NCI-H226 (cell line): ENCODE results near the gene CHIT1.
A peak's percentile ranks its signal among the peaks of the same experiment; 100 is the strongest.

Experiments used
- DNase-seq: peaks from one replicate; pipeline ENCODE4 v3.0.0-alpha.2; 2015

Gene CHIT1

DNA sequence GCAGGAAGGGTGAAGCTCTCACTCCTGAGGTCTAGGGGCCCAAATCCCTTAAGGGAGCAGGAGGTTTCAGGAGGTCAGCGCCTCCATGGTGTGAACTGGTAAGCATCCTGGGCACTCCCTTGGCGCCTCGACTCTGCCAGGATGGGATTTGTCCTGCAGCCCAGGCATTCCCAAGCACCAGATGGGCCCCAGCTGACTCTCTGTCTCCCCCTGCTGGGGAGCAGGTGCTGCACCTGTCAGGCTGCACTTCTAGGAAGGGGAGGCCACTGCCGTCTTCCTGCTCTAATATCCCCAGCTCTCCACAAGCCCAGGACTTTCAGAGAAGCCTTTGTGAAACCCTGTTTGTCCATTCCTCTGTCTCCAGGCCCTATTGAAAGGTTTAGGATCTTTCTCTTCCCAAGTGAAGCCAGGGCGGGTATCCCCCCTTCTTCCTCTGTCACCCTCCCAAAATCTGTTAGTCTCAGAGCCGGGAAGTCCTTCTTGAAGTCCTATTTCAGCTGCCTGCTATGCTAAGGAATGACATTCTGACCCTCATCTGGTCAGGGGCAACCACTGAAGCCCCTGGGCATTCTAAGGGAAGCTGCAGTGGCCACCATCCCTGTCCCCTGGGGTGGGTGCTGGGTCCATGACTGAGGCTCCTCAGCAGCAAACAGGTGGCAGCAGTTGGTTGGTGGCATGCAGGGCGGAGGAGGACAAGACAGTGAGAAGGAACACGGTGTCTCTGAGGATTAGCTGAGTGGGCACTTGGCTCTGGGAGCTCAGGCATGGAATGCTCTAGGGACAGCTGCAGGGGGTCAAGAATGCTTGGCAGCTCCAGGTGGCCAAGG is 57.1 kb downstream of the CHIT1 start:
- DNase-seq = peak; percentile 68

DNA sequence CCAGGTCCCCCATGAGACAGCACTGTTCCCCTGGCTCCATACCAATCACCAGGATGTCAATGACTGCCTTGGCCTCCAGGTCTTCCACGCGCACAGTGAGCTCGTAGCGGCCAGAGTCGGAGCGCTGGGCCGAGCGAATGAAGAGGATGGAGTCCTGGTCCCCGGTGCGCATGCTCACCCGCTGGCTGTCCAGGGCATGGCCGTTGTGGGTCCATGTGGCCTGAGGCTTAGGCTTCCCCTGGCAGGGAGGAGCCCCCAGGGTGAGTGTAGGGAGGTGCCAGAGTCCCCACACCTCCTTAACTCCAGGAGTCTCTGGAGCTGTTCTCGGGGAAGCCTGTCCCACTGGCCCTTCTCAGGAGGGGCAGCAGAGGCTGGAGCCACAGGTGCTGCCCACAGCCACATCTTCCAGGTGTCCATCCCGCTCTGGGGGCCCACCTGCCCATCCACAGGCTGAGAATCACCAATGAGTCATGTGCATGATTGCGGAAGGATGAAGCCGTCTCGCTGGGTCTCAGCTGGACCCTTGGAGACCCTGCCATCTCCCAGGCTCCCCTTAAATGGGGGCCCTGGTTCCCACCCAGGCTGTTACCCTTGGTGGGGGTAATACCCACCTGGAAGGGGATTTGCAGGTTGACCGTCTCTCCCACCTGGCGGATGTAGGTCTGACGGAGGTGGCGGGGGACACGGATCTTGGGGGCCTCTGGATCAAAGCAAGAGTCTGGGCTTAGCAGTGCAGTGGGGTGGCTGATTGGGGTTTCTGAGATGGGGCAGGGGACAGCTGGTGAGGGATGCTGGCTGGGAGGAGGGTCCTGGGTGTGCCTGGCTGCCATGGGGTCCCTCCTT is 57.9 kb downstream of the CHIT1 start:
- no peak for DNase-seq

DNA sequence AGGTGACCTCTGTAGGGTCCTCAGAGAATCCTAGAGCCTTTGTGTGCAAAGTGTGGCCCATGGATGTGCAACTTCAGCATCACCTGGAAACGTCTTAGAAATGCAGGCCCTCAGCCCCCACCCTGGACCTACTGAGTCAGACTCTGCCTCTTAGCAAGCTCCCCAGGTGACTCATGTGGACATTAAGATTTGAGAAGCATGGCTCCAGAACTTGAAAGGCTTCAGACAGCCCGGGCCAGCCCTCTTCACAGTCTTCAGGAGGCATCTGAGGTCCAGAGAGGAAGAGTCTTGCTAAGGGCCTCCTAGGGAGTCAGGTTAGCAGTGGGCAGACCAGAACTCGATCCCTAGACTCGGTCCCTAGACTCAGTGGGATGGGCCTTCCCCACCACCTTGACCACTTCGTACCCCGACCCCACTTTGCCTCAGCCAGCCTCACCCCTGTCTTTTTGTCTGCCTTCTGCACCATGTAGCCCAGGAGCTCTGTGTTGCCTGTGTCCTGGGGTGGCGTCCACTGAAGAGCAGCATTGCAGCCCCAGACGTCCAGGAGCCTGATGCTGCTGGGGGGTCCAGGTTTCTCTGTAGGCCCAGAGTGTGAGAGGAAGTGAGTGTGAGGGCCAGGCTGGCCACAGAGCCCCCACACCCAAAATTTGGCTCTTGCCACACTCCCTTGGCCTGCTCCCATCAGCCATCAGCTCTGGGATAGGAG is 58.7 kb downstream of the CHIT1 start:
- no peak for DNase-seq

DNA sequence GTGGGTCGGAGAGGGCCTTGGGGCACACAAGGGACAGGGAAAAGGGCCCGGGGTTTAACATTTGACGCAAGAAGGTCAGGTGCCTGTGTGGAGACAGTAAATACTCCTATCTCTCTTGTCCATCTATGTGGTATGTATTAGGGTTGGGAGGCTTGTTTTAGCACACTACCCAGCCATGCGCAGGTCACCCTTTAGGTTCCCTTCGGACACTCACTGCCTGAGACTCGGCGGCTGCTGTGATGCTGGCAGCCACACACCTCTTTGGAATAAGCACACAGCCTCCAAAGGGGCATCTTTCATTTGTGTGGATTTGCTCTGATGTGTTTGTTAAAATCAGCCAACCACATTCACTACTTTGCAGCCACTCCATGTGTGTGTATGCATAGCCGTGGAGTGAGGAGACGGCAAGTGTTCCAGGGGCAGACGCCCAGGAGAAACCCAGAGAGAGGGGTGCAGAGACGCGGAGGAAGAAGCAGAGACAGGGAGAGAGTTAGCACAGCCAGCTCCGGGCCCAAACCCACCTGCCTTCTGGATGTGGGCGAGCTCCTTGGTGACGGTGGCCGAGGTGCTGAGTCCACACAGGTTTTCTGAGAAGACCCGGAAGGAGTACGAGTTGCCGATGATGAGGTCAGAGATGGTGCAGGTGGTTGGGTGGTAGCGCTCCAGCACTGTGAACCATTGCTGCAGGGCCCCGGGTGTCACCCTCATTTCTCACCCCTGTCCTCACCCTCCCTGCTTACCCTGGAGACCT is 59.5 kb downstream of the CHIT1 start:
- DNase-seq = no peak

DNA sequence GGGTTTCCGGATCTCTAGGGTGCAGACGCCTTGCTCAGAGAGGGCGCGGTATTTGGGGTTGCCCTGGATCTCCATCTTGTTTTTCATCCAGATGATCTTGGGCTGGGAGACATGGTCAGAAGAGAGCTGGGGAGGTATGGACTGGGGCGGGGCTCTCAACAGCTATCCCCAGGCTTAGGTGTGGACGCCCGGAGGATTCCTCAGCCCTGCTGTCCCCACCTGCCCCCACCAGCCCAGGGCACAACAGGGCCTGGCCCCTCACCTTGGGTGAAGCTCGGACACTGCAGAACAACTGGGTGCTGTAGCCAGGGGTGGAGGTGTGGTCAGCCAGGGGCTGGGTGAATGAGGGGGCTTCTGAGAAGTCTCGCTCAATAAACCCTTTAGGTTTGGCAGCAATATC is 60.5 kb downstream of the CHIT1 start:
- no peak for DNase-seq

DNA sequence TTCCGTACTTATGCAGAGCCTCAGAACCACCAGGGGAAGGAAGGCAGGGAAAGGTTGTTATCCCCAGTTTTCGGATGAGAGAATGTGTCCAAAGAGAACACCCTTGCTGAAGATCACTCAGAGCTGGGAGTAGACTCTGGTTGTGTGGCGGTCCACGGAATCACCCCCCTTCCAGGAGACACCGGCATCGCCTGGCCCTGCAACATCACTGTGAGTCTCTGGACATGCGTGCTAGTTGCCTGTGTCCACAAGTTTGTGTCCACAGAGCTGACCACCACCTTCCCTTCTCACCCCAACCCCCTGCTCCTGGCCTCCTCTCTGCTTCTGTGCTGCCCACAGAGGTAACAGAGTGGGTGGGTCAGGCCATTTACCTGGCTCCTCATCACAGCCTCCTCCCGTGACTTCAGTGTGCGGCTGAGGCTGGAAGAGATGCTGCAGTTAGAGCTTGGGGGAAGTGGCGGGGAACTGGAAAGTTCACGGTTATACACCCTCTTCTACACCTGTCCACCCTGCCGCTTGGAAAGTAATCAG is 61.2 kb downstream of the CHIT1 start:
- DNase-seq = no peak

DNA sequence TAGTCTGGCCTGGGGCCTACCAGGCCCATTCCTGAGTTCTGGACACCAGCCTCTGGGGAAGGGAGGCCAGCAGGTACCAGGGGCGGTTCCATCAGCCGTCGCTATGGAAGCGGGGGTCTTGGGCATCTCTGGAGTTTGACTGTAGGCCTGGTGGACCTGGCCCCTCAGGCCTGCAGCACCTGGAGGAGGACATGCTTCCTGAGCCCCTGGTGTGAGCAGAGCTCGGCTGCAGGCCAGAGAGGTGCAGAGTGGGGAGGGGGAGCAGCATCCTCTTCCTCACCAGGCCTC is 61.6 kb downstream of the CHIT1 start:
- no peak for DNase-seq

DNA sequence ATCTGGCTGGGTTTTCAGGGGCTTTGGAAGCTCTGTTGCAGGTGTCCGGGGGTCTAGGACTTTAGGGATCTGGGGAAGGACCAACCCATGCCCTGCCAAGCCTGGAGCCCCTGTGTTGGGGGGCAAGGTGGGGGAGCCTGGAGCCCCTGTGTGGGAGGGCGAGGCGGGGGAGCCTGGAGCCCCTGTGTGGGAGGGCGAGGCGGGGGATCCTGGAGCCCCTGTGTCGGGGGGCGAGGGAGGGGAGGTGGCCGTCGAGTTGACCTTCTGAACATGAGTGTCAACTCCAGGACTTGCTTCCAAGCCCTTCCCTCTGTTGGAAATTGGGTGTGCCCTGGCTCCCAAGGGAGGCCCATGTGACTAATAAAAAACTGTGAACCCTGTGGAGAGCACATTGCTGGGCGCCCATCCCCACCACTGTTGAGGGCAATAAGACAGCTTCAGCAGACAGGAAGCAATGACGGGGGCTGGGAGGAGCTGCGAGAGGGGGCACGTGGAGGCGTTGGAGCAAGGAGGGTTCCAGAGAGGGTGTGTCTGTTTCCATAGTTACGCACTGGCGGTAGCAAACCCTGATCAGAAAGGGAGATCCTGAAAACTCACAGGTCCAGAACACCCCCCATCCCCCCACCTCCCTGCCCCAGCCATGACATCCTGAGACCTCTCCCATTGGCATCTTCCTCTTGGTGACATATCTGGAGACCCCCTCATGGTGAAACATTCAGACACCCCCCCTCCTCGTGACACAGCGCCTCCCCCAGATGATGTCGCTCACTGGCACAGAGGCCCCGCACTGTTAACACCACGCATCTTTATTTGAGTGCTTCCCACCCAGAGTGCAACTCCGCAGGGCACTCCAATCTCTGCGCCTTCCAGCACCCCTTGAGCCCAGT is 62.2 kb downstream of the CHIT1 start:
- no peak for DNase-seq

DNA sequence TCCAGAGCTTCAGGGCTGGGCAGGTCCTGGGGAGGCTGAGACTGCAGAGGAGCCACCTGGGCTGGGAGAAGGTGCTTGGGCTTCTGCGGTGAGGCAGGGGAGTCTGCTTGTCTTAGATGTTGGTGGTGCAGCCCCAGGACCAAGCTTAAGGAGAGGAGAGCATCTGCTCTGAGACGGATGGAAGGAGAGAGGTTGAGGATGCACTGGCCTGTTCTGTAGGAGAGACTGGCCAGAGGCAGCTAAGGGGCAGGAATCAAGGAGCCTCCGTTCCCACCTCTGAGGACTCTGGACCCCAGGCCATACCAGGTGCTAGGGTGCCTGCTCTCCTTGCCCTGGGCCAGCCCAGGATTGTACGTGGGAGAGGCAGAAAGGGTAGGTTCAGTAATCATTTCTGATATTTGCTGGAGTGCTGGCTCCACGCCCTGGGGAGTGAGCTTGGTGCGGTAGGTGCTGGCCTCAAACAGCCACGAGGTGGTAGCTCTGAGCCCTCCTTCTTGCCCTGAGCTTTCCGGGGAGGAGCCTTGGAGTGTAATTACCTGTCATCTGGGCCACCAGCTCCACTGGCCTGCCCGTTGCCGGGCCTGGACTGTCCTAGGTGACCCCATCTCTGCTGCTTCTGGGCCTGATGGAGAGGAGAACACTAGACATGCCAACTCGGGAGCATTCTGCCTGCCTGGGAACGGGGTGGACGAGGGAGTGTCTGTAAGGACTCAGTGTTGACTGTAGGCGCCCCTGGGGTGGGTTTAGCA is 63.1 kb downstream of the CHIT1 start:
- DNase-seq = peak; percentile 57
